RCC 7860 (cell line): ENCODE measurements around the gene GAS5.
"Not testable (repeated sequence)": the region's sequence is repeated elsewhere in the genome, so short reads cannot be mapped to it uniquely, and the experiment has no call there.

Experiments
- DNase-seq: peaks from one replicate; pipeline ENCODE4 v3.0.0-alpha.2; 2015; ENCODE audit warnings: low spot score
- FAIRE-seq: peaks from 2 replicates; lab custom pipeline; 2012; peaks lifted over from hg19 to GRCh38; lab: Jason Lieb, UNC

Gene GAS5

GRCh38 chr1:173867753-173868265 lies at the start of gene GAS5:
Gene GAS5 (minus strand): TSS chr1:173867989.
- peak; percentile 98 for DNase-seq
- peak; percentile 91 for FAIRE-seq

GRCh38 chr1:173917149-173917548 lies 49.4 kb upstream of the GAS5 start, which contains the start of gene SERPINC1:
Gene SERPINC1 (minus strand): TSS chr1:173917327. CDS start chr1:173917259, 68 bp downstream.
- no peak for FAIRE-seq

GRCh38 chr1:173916667-173917066 lies 48.9 kb upstream of the GAS5 start:
- no peak for FAIRE-seq
- DNase-seq, result no peak

More at GRCh38 chr1:173917149-173917548, 49.4 kb upstream of the GAS5 start, which contains the start of gene SERPINC1:
- DNase-seq, result no peak

- FAIRE-seq, result no peak
- no peak for DNase-seq
These were observed 47.8 kb upstream of the GAS5 start for GRCh38 chr1:173915596-173915995.

GRCh38 chr1:173914366-173914871 lies 46.6 kb upstream of the GAS5 start:
- FAIRE-seq, result no peak
- no peak for DNase-seq

GRCh38 chr1:173913111-173913510 lies 45.3 kb upstream of the GAS5 start:
- FAIRE-seq, result no peak
- DNase-seq, result no peak

DNA sequence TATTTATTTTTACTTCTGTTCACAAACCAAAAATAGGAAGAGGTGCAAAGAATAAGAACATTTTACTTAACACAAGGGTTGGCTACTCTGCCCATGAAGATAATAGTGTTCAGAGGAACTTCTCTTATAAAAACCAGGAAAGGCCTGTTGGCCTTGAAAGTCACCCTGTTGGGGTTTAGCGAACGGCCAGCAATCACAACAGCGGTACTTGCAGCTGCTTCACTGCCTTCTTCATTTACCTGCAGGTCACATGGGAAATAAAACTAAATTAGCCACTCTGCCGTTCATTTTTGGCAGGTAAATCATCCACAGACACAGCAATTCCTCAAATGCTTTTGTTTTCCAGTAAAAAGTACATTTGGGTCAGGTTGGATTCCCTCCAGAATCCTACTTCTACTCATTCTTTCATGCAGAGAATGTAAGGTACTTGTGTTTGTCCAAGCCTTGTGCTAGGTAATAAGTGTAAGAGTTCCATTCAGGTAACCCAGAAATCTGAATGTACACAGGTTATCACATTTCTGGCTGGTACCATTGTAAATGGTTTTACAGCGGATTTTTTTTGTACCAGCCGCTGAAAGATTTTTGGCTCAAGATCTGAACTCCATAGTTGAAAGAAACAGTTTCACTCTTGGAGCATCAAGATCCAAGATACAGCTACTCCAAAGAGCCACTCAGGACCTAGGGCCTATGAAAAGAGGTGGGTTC lies 36.2 kb upstream of the GAS5 start:
- FAIRE-seq (no peak), DNase-seq (no peak)

- FAIRE-seq (no peak), DNase-seq (no peak)
These were observed 33.2 kb upstream of the GAS5 start for GRCh38 chr1:173900992-173901391.

DNA sequence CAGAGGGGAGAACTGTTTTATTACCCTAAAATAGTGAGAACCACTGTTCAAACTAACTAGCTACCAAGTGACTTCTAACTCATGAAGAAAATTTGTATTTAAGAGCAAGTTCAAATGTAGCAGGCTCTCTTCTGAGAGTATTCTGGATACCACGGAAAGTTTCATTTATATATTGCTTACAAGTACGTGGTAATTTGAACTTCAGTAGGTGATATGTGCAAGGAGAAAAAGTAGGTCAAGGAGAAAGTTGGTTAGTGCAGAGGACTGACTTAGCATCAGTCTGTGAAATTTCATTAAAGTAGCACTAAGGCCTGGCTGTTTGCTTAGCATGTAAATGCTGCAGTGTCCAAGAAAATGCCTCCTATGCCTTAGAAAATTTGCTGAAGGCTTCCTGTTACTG lies 32.6 kb upstream of the GAS5 start:
- no peak for FAIRE-seq

DNA sequence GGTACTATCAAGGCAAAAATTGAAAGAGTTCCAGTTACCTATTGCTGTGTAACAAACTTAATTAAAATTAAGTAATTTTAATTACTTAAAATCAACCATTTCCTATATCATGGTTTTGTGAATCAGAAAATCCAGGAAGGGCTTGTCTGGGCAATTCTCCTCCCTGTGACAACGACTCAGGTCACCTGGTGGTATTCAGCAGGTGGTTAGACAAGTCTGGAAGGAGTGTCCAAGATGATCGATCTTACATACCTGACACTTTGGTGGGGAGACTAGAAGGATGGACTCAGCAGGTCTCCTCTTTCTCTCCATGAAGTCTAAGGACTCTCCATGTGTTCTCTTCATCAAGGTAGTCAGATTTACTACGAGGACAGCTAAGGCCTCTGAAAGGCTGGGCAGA lies 26.4 kb upstream of the GAS5 start:
- FAIRE-seq, result no peak

More for the DNA sequence above, 32.6 kb upstream of the GAS5 start:
- no peak for DNase-seq

GRCh38 chr1:173893611-173894010 lies 25.8 kb upstream of the GAS5 start:
- no peak for FAIRE-seq
- no peak for DNase-seq

More for the DNA sequence above, 26.4 kb upstream of the GAS5 start:
- DNase-seq, result no peak

DNA sequence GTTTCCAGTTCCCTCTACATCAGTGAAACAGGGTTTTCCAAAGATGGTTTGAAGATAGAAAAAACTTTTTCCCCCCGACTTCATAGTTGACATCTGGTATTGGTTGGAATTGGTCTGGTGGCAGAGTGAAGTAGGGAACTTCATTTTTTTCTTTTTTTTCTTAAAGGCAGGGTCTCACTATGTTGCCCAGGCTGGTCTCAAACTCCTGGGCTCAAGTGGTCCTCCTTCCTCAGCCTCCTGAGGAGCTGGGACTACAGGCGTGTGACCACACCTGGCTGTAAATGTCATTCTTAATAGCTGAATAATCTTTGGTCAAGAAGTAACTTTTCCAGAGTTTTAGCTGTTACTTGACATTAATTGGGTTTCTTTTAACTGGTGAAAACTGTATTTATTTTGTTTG lies 22.1 kb upstream of the GAS5 start:
- DNase-seq (no peak), FAIRE-seq (no peak)

- FAIRE-seq (no peak), DNase-seq (no peak)
These were observed 21.0 kb upstream of the GAS5 start for GRCh38 chr1:173888749-173889148.

- DNase-seq, result no peak
- FAIRE-seq, result no peak
These were observed 19.8 kb upstream of the GAS5 start for GRCh38 chr1:173887627-173888026.

DNA sequence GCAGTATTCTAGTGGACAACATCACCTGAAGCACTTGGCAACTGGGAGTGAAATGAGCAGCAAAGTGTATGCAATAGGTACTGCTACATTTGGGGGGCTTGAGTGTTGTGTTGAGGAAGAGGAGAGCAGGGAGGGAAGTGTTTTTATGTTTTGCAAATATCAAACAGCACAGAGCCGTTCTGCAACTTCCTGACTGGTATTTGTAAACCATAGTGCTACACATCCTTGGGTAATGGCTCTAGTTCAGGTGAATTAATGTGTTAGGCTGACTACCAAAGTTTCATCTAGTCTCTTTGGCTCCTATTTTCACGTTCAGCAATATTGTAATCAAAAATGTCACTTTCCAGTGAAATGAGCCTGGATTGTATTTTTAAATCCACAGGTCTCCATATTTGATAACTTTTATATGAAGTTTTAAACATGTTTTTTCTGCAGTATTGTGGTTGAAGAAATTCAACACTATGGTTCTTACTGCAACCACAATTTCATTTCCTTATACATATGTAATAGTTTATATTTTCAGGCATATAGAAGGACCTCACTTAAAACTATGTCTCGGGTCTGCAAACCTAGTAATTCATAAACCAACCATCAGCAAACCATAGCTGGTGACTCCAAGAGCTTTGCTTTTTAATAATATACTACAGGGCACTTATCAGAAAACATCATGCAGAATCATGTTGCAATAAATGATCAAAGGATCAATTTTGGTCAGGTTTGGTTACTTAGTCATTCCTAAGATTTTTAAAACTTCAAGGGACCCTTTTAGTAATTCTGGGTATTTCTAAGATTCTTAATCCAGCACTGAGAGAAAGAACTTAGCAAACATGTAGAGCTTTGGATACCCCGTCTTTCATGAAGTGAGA lies 19.2 kb upstream of the GAS5 start:
- DNase-seq (no peak), FAIRE-seq (no peak)

- no peak for FAIRE-seq
- DNase-seq, result no peak
These were observed 16.9 kb upstream of the GAS5 start for GRCh38 chr1:173884701-173885100.

DNA sequence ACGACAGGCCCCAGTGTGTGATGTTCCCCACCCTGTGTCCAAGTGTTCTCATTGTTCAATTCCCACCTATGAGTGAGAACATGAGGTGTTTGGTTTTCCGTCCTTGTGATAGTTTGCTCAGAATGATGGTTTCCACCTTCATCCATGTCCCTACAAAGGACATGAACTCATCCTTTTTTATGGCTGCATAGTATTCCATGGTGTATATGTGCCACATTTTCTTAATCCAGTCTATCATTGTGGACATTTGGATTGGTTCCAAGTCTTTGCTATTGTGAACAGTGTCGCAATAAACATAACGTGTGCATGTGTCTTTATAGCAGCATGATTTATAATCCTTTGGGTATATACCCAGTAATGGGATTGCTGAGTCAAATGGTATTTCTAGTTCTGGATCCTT lies 13.3 kb upstream of the GAS5 start:
- DNase-seq, FAIRE-seq: not testable (repeated sequence)

DNA sequence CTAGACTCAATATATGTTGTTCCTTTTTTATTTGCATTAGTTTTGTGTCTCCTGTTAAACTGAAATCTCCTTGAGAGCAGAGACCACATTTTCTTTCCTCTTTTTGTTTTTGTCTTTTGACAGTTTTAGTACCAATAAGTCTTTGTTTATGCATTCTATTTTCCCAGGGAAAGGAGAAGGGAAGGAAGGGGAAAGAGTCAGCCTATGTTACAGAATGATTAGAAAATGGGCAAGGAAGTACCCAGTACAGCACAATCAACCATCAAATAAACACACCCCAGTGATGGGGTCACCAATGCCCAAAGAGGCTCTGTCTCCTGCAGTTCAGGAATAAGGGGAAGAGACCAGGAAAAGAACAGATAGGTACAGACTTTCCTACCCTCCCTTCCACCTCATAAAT lies 10.5 kb upstream of the GAS5 start:
- FAIRE-seq (no peak), DNase-seq (no peak)

DNA sequence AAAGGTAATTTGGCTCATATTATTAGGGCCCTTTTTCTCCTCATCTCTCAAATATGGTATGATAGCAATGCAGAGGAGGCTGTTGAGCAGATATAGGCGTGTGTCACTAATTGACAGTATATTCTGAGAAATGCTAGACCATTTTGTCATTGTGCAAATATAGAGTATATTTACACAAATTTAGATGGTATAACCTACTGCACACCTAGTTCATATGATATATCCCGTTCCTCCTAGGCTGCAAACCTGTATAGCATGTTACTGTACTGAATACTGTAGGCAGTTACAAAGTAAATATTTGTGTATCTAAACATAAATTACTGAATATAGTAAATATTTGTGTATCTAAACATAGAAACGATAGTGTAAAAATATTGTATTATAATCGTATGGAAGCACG lies 8.9 kb upstream of the GAS5 start:
- no peak for FAIRE-seq
- no peak for DNase-seq

GRCh38 chr1:173871500-173871899 lies 3.7 kb upstream of the GAS5 start:
- no peak for DNase-seq
- FAIRE-seq, result no peak

DNA sequence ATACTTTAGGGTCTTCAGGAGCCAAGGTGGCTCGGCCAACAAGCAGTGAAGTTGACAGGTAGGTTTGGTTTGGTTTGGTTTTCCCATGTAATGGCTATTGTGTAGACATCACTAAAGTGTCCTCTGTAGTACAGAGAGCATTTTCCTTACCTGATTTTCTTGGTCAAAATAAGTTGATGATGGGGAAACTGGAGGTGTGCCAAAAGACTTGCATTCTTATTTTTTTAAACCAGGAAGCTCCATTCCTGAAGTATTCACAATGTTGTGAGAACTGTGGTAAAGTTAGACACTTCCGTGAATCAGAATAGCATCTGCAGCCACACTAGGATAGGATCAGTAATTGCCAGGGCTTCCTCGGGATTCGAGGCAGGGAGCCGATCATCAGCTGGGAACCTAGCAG lies 3.3 kb upstream of the GAS5 start:
- FAIRE-seq (no peak), DNase-seq (no peak)
